ENCODE data around the gene LGSN. TPM values are rescaled to one million over a fixed set of nuclear protein-coding genes. Genes with fewer than 3 reads are reported as not detected.

Gene LGSN
- total RNA-seq, 1 donor from 2014 or later: not detected

GRCh38 chr6:63261820-63262219, 58.0 kb downstream of the LGSN start:
- Mint-ChIP-seq H3K27me3 (ENCODE audit: low read depth) (no peaks in the 10 kb centered on the region), H3K27ac (ENCODE audit: unreplicated experiment) (no peak overlapping the region), H3K4me1 (peaks cover 9% of the 10 kb centered on the region), H3K4me3 (no peak overlapping the region), H3K36me3 (ENCODE audit: low read depth) (no peaks in the 10 kb centered on the region), H3K9me3 (peaks cover 3% of the 10 kb centered on the region)
- DNase-seq (ENCODE audit: low read depth, low spot score): no peak
- no peak for TF ChIP-seq CTCF (conservative IDR thresholded peaks at IDR 0.05)

- TF ChIP-seq CTCF (conservative IDR thresholded peaks at IDR 0.05): no peak
- H3K27ac Mint-ChIP-seq (ENCODE audit: unreplicated experiment): no peak overlapping the region
- no peaks in the 10 kb centered on the region for H3K36me3 Mint-ChIP-seq (ENCODE audit: low read depth)
- DNase-seq (ENCODE audit: low read depth, low spot score): no peak
- peaks cover 9% of the 10 kb centered on the region for H3K9me3 Mint-ChIP-seq
- H3K4me3 Mint-ChIP-seq: no peak overlapping the region
- H3K27me3 Mint-ChIP-seq (ENCODE audit: low read depth): no peaks in the 10 kb centered on the region
- peaks cover 9% of the 10 kb centered on the region for H3K4me1 Mint-ChIP-seq
Measured at GRCh38 chr6:63259153-63259552, 60.6 kb downstream of the LGSN start.

GRCh38 chr6:63249875-63250482, 69.8 kb downstream of the LGSN start:
- Mint-ChIP-seq H3K36me3 (ENCODE audit: low read depth) (no peaks in the 10 kb centered on the region), H3K4me1 (no peaks in the 10 kb centered on the region), H3K27ac (ENCODE audit: unreplicated experiment) (no peak overlapping the region), H3K27me3 (ENCODE audit: low read depth) (no peaks in the 10 kb centered on the region), H3K4me3 (no peak overlapping the region), H3K9me3 (peaks cover 2% of the 10 kb centered on the region)
- DNase-seq (ENCODE audit: low read depth, low spot score): no peak
- no peak for TF ChIP-seq CTCF (conservative IDR thresholded peaks at IDR 0.05)

- no peaks in the 10 kb centered on the region for H3K4me1 Mint-ChIP-seq
- H3K27ac Mint-ChIP-seq (ENCODE audit: unreplicated experiment): no peak overlapping the region
- no peaks in the 10 kb centered on the region for H3K27me3 Mint-ChIP-seq (ENCODE audit: low read depth)
- no peak overlapping the region for H3K4me3 Mint-ChIP-seq
- no peak for DNase-seq (ENCODE audit: low read depth, low spot score)
- no peak for TF ChIP-seq CTCF (conservative IDR thresholded peaks at IDR 0.05)
- no peaks in the 10 kb centered on the region for H3K9me3 Mint-ChIP-seq
- no peaks in the 10 kb centered on the region for H3K36me3 Mint-ChIP-seq (ENCODE audit: low read depth)
Measured at GRCh38 chr6:63246581-63246980, 73.2 kb downstream of the LGSN start.

GRCh38 chr6:63245909-63246308, 73.9 kb downstream of the LGSN start:
- Mint-ChIP-seq H3K9me3 (no peaks in the 10 kb centered on the region), H3K27me3 (ENCODE audit: low read depth) (no peaks in the 10 kb centered on the region), H3K36me3 (ENCODE audit: low read depth) (no peaks in the 10 kb centered on the region), H3K27ac (ENCODE audit: unreplicated experiment) (no peak overlapping the region), H3K4me1 (no peaks in the 10 kb centered on the region), H3K4me3 (no peak overlapping the region)
- DNase-seq (ENCODE audit: low read depth, low spot score): no peak
- peak; percentile 46 for TF ChIP-seq CTCF (conservative IDR thresholded peaks at IDR 0.05)
